GM18870 (cell line): ENCODE measurements around the gene KLF13.
A peak's percentile ranks its signal among the peaks of the same experiment; 100 is the strongest.

ENCODE experiments used
- ATAC-seq: cut with Tn5 transposase; IDR thresholded peaks from one replicate; pipeline ENCODE4 v1.9.1; 2021; ENCODE audit warnings: moderate library complexity; ENCODE audit not compliant: unreplicated experiment

The KLF13 gene

GRCh38 chr15:31377030-31377429, 50.4 kb downstream of the KLF13 start:
- ATAC-seq, result no peak

- ATAC-seq, result no peak
Observed at GRCh38 chr15:31378363-31378903, 51.8 kb downstream of the KLF13 start.

GRCh38 chr15:31379042-31379441, 52.4 kb downstream of the KLF13 start:
- ATAC-seq, result no peak

- no peak for ATAC-seq
Observed at GRCh38 chr15:31379577-31379976, 52.9 kb downstream of the KLF13 start.

GRCh38 chr15:31381801-31382712, 55.4 kb downstream of the KLF13 start:
- ATAC-seq, result no peak

GRCh38 chr15:31382713-31383045, 56.0 kb downstream of the KLF13 start:
- no peak for ATAC-seq

- ATAC-seq, result no peak
Observed at GRCh38 chr15:31383139-31383538, 56.5 kb downstream of the KLF13 start.

- no peak for ATAC-seq
Observed at GRCh38 chr15:31384568-31384967, 57.9 kb downstream of the KLF13 start.

- no peak for ATAC-seq
Observed at GRCh38 chr15:31385736-31386135, 59.1 kb downstream of the KLF13 start.

GRCh38 chr15:31387092-31387478, 60.5 kb downstream of the KLF13 start:
- no peak for ATAC-seq

- no peak for ATAC-seq
Observed at GRCh38 chr15:31387479-31388118, 61.0 kb downstream of the KLF13 start.

GRCh38 chr15:31389576-31389975, 62.9 kb downstream of the KLF13 start:
- ATAC-seq, result no peak

GRCh38 chr15:31390029-31390428, 63.4 kb downstream of the KLF13 start:
- ATAC-seq, result no peak

GRCh38 chr15:31390777-31391486, 64.3 kb downstream of the KLF13 start:
- ATAC-seq, result no peak

- peak; percentile 46 for ATAC-seq
Observed at GRCh38 chr15:31391687-31392671, 65.3 kb downstream of the KLF13 start.

GRCh38 chr15:31392761-31393401, 66.2 kb downstream of the KLF13 start:
- no peak for ATAC-seq

- ATAC-seq, result no peak
Observed at GRCh38 chr15:31393444-31394091, 66.9 kb downstream of the KLF13 start.

GRCh38 chr15:31396881-31397560, 70.4 kb downstream of the KLF13 start:
- no peak for ATAC-seq
